ENCODE data around the gene TTPAL.
A peak's percentile ranks its signal among the peaks of the same experiment; 100 is the strongest.
"Not testable (repeated sequence)": the region's sequence is repeated elsewhere in the genome, so short reads cannot be mapped to it uniquely, and the experiment has no call there.

TTPAL gene

GRCh38 chr20:44465001-44465560 lies 10.6 kb upstream of the TTPAL start:
- H3K36me3 ChIP-seq (ENCODE audit: insufficient read depth, low read length) = no peaks in the 10 kb centered on the region
- peaks cover 3% of the 10 kb centered on the region for H3K4me1 ChIP-seq (ENCODE audit: insufficient read depth, low read length)
- H2AFZ ChIP-seq (ENCODE audit: low read depth, low read length) = no peak overlapping the region
- no peaks in the 10 kb centered on the region for H3K27me3 ChIP-seq (ENCODE audit: insufficient read depth, low read length)
- H3K4me3 ChIP-seq (ENCODE audit: low read length) = no peak overlapping the region
- H3K9me3 ChIP-seq (ENCODE audit: low read length) = no peaks in the 10 kb centered on the region

GRCh38 chr20:44467289-44467883 lies 8.3 kb upstream of the TTPAL start:
- no peaks in the 10 kb centered on the region for H3K36me3 ChIP-seq (ENCODE audit: insufficient read depth, low read length)
- H3K4me1 ChIP-seq (ENCODE audit: insufficient read depth, low read length) = no peaks in the 10 kb centered on the region
- no peaks in the 10 kb centered on the region for H3K27me3 ChIP-seq (ENCODE audit: insufficient read depth, low read length)

GRCh38 chr20:44468044-44468782 lies 7.5 kb upstream of the TTPAL start:
- Histone ChIP-seq H3K36me3 (ENCODE audit: insufficient read depth, low read length) (no peaks in the 10 kb centered on the region), H3K4me1 (ENCODE audit: insufficient read depth, low read length) (no peaks in the 10 kb centered on the region), H3K27me3 (ENCODE audit: insufficient read depth, low read length) (no peaks in the 10 kb centered on the region), H2AFZ (ENCODE audit: low read depth, low read length) (no peak overlapping the region), H3K4me3 (ENCODE audit: low read length) (no peak overlapping the region), H3K9me3 (ENCODE audit: low read length) (no peaks in the 10 kb centered on the region)

More at GRCh38 chr20:44467289-44467883, 8.3 kb upstream of the TTPAL start:
- H2AFZ ChIP-seq (ENCODE audit: low read depth, low read length) = no peak overlapping the region
- no peaks in the 10 kb centered on the region for H3K9me3 ChIP-seq (ENCODE audit: low read length)
- H3K4me3 ChIP-seq (ENCODE audit: low read length) = no peak overlapping the region

- no peaks in the 10 kb centered on the region for H3K9me3 ChIP-seq (ENCODE audit: low read length)
- no peaks in the 10 kb centered on the region for H3K36me3 ChIP-seq (ENCODE audit: insufficient read depth, low read length)
- H3K27me3 ChIP-seq (ENCODE audit: insufficient read depth, low read length) = no peaks in the 10 kb centered on the region
- no peaks in the 10 kb centered on the region for H3K4me1 ChIP-seq (ENCODE audit: insufficient read depth, low read length)
- no peak overlapping the region for H3K4me3 ChIP-seq (ENCODE audit: low read length)
- H2AFZ ChIP-seq (ENCODE audit: low read depth, low read length) = no peak overlapping the region
These were observed 5.3 kb upstream of the TTPAL start for GRCh38 chr20:44470327-44470726.

GRCh38 chr20:44471481-44471882 lies 4.2 kb upstream of the TTPAL start:
- Histone ChIP-seq H3K27me3 (ENCODE audit: insufficient read depth, low read length) (no peaks in the 10 kb centered on the region), H2AFZ (ENCODE audit: low read depth, low read length) (no peak overlapping the region), H3K4me1 (ENCODE audit: insufficient read depth, low read length) (peaks cover 4% of the 10 kb centered on the region), H3K9me3 (ENCODE audit: low read length) (no peaks in the 10 kb centered on the region), H3K36me3 (ENCODE audit: insufficient read depth, low read length) (no peaks in the 10 kb centered on the region), H3K4me3 (ENCODE audit: low read length) (no peak overlapping the region)

- H2AFZ ChIP-seq (ENCODE audit: low read depth, low read length); H3K4me1 ChIP-seq (ENCODE audit: insufficient read depth, low read length); H3K27me3 ChIP-seq (ENCODE audit: insufficient read depth, low read length); H3K36me3 ChIP-seq (ENCODE audit: insufficient read depth, low read length); H3K4me3 ChIP-seq (ENCODE audit: low read length); H3K9me3 ChIP-seq (ENCODE audit: low read length): not testable (repeated sequence)
These were observed 3.4 kb upstream of the TTPAL start for GRCh38 chr20:44472283-44472682.

- peaks cover 5% of the 10 kb centered on the region for H3K4me1 ChIP-seq (ENCODE audit: insufficient read depth, low read length)
These were observed 341 bp upstream of the TTPAL start for GRCh38 chr20:44475372-44475693.

GRCh38 chr20:44477151-44477550 lies 1.5 kb downstream of the TTPAL start:
- Histone ChIP-seq H3K9me3 (ENCODE audit: low read length) (no peaks in the 10 kb centered on the region), H3K27me3 (ENCODE audit: insufficient read depth, low read length) (no peaks in the 10 kb centered on the region), H3K4me1 (ENCODE audit: insufficient read depth, low read length) (peaks cover 5% of the 10 kb centered on the region), H3K36me3 (ENCODE audit: insufficient read depth, low read length) (peaks cover 19% of the 10 kb centered on the region), H2AFZ (ENCODE audit: low read depth, low read length) (no peak overlapping the region), H3K4me3 (ENCODE audit: low read length) (no peak overlapping the region)

More at GRCh38 chr20:44475372-44475693, 341 bp upstream of the TTPAL start:
- Histone ChIP-seq H3K27me3 (ENCODE audit: insufficient read depth, low read length) (no peaks in the 10 kb centered on the region), H2AFZ (ENCODE audit: low read depth, low read length) (peak overlapping the region; percentile 86), H3K9me3 (ENCODE audit: low read length) (no peaks in the 10 kb centered on the region), H3K36me3 (ENCODE audit: insufficient read depth, low read length) (peaks cover 3% of the 10 kb centered on the region), H3K4me3 (ENCODE audit: low read length) (peak overlapping the region; percentile 75)

- H3K36me3 ChIP-seq (ENCODE audit: insufficient read depth, low read length) = peaks cover 22% of the 10 kb centered on the region
- H3K4me3 ChIP-seq (ENCODE audit: low read length) = no peak overlapping the region
These were observed 2.5 kb downstream of the TTPAL start for GRCh38 chr20:44478206-44478605.

GRCh38 chr20:44479643-44480042 lies 4.0 kb downstream of the TTPAL start:
- H3K4me1 ChIP-seq (ENCODE audit: insufficient read depth, low read length) = peaks cover 5% of the 10 kb centered on the region
- H3K4me3 ChIP-seq (ENCODE audit: low read length) = no peak overlapping the region
- H3K36me3 ChIP-seq (ENCODE audit: insufficient read depth, low read length) = peaks cover 35% of the 10 kb centered on the region
- no peaks in the 10 kb centered on the region for H3K9me3 ChIP-seq (ENCODE audit: low read length)
- no peaks in the 10 kb centered on the region for H3K27me3 ChIP-seq (ENCODE audit: insufficient read depth, low read length)
- no peak overlapping the region for H2AFZ ChIP-seq (ENCODE audit: low read depth, low read length)

More at GRCh38 chr20:44478206-44478605, 2.5 kb downstream of the TTPAL start:
- peaks cover 5% of the 10 kb centered on the region for H3K4me1 ChIP-seq (ENCODE audit: insufficient read depth, low read length)
- H2AFZ ChIP-seq (ENCODE audit: low read depth, low read length) = no peak overlapping the region
- H3K27me3 ChIP-seq (ENCODE audit: insufficient read depth, low read length) = no peaks in the 10 kb centered on the region
- no peaks in the 10 kb centered on the region for H3K9me3 ChIP-seq (ENCODE audit: low read length)

- peaks cover 5% of the 10 kb centered on the region for H3K4me1 ChIP-seq (ENCODE audit: insufficient read depth, low read length)
- no peak overlapping the region for H3K4me3 ChIP-seq (ENCODE audit: low read length)
- H3K36me3 ChIP-seq (ENCODE audit: insufficient read depth, low read length) = peaks cover 37% of the 10 kb centered on the region
- no peaks in the 10 kb centered on the region for H3K27me3 ChIP-seq (ENCODE audit: insufficient read depth, low read length)
- H3K9me3 ChIP-seq (ENCODE audit: low read length) = no peaks in the 10 kb centered on the region
- no peak overlapping the region for H2AFZ ChIP-seq (ENCODE audit: low read depth, low read length)
These were observed 4.4 kb downstream of the TTPAL start for GRCh38 chr20:44480097-44480496.

GRCh38 chr20:44481719-44482416 lies 6.2 kb downstream of the TTPAL start:
- Histone ChIP-seq H3K9me3 (ENCODE audit: low read length) (no peaks in the 10 kb centered on the region), H2AFZ (ENCODE audit: low read depth, low read length) (no peak overlapping the region), H3K36me3 (ENCODE audit: insufficient read depth, low read length) (peaks cover 45% of the 10 kb centered on the region), H3K4me3 (ENCODE audit: low read length) (no peak overlapping the region), H3K27me3 (ENCODE audit: insufficient read depth, low read length) (no peaks in the 10 kb centered on the region), H3K4me1 (ENCODE audit: insufficient read depth, low read length) (no peaks in the 10 kb centered on the region)

GRCh38 chr20:44483112-44483511 lies 7.4 kb downstream of the TTPAL start:
- Histone ChIP-seq H3K36me3 (ENCODE audit: insufficient read depth, low read length) (peaks cover 47% of the 10 kb centered on the region), H3K4me3 (ENCODE audit: low read length) (no peak overlapping the region), H3K27me3 (ENCODE audit: insufficient read depth, low read length) (no peaks in the 10 kb centered on the region), H2AFZ (ENCODE audit: low read depth, low read length) (no peak overlapping the region), H3K4me1 (ENCODE audit: insufficient read depth, low read length) (no peaks in the 10 kb centered on the region), H3K9me3 (ENCODE audit: low read length) (no peaks in the 10 kb centered on the region)

Measured in neuron (in vitro differentiated cells).